SK-MEL-5 (cell line): ENCODE data around the gene TMEM38B. TPM values are rescaled to one million over a fixed set of nuclear protein-coding genes. Genes with fewer than 3 reads are reported as not detected.
"Not testable (repeated sequence)": the region's sequence is repeated elsewhere in the genome, so short reads cannot be mapped to it uniquely, and the experiment has no call there.

Experiments used
- DNase-seq: peaks from one replicate; pipeline ENCODE4 v3.0.0-alpha.2; 2016; ENCODE audit warnings: low read depth, low spot score
- in situ Hi-C: cut with HindIII; loops from 2 replicates; pipeline ENCODE4 v1.10.0; 2016; ENCODE audit warnings: low sequenced_read_pairs, high pct_unique_total_duplicates, low pct_unique_long_range_greater_than_20kb
- total RNA-seq: library from RNA; depleted of rRNA; stranded (reverse); fragments of >200 nt; shearing (Covaris generic); gene quantifications from 2 replicates; pipeline ENCODE4 v1.2.3, GENCODE V29; 2014; rRNA removed

TMEM38B gene
- total RNA-seq, 1 experiment from 2014 or later, result 45.6 TPM

GRCh38 chr9:105760053-105760452 is 65.7 kb downstream of the TMEM38B start:
- no peak for DNase-seq

GRCh38 chr9:105782561-105783494 is 88.5 kb downstream of the TMEM38B start:
- in situ Hi-C loops, DNase-seq: not testable (repeated sequence)

More at GRCh38 chr9:105760053-105760452, 65.7 kb downstream of the TMEM38B start:
- in situ Hi-C loops, result no loop called here

DNA sequence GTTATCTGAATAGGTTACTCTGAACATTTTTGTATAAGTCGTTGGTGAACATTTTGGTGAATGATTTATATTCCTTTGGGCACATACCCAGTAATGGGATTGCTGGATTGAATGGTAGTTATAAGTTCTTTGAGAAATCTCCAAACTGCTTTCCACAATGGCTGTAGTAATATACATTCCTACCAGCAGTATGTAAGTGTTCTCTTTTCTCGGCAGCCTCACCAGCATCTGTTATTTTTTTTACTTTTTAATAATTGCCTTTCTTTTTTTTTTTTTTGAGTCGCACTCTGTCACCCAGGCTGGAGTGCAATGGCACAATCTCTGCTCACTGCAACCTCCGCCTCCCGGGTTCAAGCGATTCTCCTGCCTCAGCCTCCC is 89.1 kb downstream of the TMEM38B start:
- in situ Hi-C loops, DNase-seq: not testable (repeated sequence)

DNA sequence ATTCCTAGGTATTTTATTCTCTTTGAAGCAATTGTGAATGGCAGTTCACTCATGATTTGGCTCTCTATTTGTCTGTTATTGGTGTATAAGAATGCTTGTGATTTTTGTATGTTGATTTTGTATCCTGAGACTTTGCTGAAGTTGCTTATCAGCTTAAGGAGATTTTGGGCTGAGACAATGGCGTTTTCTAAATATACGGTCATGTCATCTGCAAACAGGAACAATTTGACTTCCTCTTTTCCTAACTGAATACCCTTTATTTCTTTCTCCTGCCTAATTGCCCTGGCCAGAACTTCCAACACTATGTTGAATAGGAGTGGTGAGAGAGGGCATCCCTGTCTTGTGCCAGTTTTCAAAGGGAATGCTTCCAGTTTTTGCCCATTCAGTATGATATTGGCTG is 92.5 kb downstream of the TMEM38B start:
- in situ Hi-C loops, DNase-seq: not testable (repeated sequence)

DNA sequence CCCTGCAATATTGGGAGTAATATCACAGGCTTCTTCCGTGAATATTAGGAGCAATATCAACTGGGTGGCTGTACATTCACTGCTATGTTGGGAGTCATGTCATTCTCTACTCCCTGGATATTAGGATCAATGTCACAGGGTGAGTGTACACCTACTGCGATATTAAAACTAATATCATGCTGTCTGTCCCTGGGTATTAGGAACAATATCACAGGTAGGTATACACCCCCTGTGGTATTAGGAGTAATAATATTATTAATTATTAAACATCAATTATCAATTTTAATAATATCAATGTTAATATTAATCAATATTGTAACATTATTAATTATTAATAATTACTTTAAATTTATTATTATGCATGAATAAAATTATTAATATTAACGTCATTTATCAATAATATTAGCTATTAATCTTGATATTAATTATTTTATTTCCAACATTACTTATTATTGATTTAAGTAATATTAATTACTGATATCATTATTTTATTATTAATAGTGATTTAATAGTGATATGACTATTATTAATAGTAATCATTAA is 121.9 kb downstream of the TMEM38B start:
- DNase-seq, result no peak
- in situ Hi-C loops, result no loop called here

DNA sequence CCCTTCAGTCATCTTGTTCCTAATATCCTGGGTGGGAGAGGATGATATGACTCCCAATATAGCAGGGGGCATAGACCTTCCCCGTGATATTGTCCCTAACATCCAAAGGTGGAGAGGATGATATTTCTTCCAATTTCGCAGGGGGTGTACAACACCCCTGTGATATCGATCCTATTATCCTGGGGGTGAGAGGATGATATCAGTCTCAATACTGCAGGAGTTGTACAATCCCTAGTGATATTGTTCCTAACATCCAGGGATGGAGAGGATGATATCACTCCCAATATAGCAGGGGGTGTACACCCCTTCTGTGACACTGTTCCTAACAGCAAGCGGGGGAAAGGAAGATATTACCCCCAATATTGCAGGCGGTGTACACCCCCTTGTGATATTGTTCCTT is 122.6 kb downstream of the TMEM38B start:
- in situ Hi-C loops, result no loop called here
- no peak for DNase-seq

GRCh38 chr9:105818903-105819302 is 124.6 kb downstream of the TMEM38B start:
- in situ Hi-C loops, result no loop called here
- DNase-seq, result no peak

GRCh38 chr9:105822814-105823213 is 128.5 kb downstream of the TMEM38B start:
- DNase-seq, result no peak
- in situ Hi-C loops, result no loop called here

Other genes starting within 250 kb of the TMEM38B start
- 2.5 and 2.7 TPM in 2 replicates for gene FSD1L, start 246.5 kb upstream of the TMEM38B start, total RNA-seq
- 12.7 and 17.5 TPM in 2 replicates for gene FKTN, start 136.4 kb upstream of the TMEM38B start, total RNA-seq
- not detected in 2 replicates for gene TAL2, start 32.1 kb upstream of the TMEM38B start, total RNA-seq